ENCODE results near the gene AP3B1. TPM values are rescaled to one million over a fixed set of nuclear protein-coding genes. Genes with fewer than 3 reads are reported as not detected.

AP3B1 gene
- total RNA-seq, 1 donor from 2014 or later, result 49.6 TPM

DNA sequence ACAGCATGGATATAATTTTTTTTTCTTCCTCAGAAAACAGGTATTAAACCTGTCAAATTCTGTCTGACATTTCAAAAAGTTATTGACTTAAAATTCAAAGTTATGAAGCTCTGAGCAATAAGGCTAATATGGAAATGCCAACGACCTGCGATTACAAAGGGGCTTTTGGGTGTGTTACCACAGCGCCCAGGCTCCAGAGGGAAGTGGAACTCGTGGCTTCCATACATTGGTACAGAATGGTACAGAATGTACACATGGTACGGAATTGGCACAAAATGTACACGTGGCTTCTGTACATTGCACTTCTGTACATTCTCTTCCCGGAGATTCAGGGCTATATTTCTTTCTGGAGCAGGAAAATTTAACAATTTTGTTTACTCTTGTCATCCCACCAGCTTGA is 293.3 kb downstream of the AP3B1 start:
- intact Hi-C loops (cut with DNase I), result no loop called here
- Histone ChIP-seq H3K9me3 (no peaks in the 10 kb centered on the region), H3K4me3 (no peak overlapping the region), H3K27ac (no peak overlapping the region), H3K36me3 (peaks cover 0 to 6% of the 10 kb centered on the region in 2 donors), H3K27me3 (no peaks in the 10 kb centered on the region), H3K4me1 (peaks cover 4% of the 10 kb centered on the region)
- no peak for DNase-seq (ENCODE audit: extremely low spot score in 2 of 2)
- TF ChIP-seq POLR2AphosphoS5 (IDR thresholded peaks at IDR 0.05; ENCODE audit: insufficient read depth in 1 of 2, low read depth in 1 of 2) (no peak), POLR2A (IDR thresholded peaks at IDR 0.05) (no peak)
- TF ChIP-seq, protein P1, sequence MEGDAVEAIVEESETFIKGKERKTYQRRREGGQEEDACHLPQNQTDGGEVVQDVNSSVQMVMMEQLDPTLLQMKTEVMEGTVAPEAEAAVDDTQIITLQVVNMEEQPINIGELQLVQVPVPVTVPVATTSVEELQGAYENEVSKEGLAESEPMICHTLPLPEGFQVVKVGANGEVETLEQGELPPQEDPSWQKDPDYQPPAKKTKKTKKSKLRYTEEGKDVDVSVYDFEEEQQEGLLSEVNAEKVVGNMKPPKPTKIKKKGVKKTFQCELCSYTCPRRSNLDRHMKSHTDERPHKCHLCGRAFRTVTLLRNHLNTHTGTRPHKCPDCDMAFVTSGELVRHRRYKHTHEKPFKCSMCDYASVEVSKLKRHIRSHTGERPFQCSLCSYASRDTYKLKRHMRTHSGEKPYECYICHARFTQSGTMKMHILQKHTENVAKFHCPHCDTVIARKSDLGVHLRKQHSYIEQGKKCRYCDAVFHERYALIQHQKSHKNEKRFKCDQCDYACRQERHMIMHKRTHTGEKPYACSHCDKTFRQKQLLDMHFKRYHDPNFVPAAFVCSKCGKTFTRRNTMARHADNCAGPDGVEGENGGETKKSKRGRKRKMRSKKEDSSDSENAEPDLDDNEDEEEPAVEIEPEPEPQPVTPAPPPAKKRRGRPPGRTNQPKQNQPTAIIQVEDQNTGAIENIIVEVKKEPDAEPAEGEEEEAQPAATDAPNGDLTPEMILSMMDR (IDR thresholded peaks at IDR 0.05), result no peak

DNA sequence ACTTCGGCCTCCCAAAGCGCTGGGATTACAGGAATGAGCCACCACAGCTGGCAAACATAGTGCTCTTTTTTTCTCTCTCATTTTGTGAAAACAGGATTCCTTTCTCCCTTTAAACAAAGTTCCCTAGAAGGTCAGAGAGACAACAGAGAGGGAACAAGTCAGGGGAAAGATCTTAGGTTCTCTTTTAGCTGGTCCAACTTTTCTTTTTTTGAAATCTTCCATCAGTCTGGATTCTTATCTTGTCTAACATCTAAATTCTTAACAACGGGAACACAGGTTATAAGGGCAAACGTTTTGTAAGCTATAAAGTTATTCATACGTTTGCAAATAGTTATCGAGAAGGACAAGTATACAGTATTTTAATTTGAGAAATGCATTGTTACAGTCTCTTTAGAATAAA is 294.3 kb downstream of the AP3B1 start:
- H3K4me1 ChIP-seq, result peaks cover 14% of the 10 kb centered on the region
- H3K36me3 ChIP-seq, result peaks cover 0 to 6% of the 10 kb centered on the region in 2 donors
- intact Hi-C loops (cut with DNase I), result no loop called here
- H3K9me3 ChIP-seq, result no peaks in the 10 kb centered on the region
- no peak overlapping the region for H3K4me3 ChIP-seq
- H3K27ac ChIP-seq, result no peak overlapping the region
- no peaks in the 10 kb centered on the region for H3K27me3 ChIP-seq
- DNase-seq (ENCODE audit: extremely low spot score in 2 of 2), result no peak
- TF ChIP-seq, protein P1 (IDR thresholded peaks at IDR 0.05), result no peak
- TF ChIP-seq POLR2A (IDR thresholded peaks at IDR 0.05), result no peak
- no peak for TF ChIP-seq POLR2AphosphoS5 (IDR thresholded peaks at IDR 0.05; ENCODE audit: insufficient read depth in 1 of 2, low read depth in 1 of 2)

DNA sequence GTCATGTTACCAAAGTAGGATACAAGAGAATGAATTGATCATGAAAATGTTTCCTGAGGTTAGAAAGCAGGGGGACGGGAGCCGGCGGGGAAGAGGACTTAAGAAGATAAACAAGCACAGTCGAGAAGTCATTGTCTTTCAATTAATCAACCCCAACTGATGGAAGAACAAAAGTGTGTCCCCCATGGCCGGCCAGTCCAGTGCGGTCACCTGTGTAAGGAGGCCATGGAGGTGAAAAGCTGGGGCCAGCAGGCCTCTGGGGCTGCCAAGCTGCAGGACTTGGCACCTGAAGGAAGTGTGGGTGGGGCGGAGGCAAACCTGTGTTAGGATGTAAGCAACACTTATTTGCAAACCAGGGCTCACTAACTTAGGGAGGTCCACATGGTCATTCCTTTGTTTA is 295.1 kb downstream of the AP3B1 start:
- TF ChIP-seq POLR2AphosphoS5 (IDR thresholded peaks at IDR 0.05; ENCODE audit: insufficient read depth in 1 of 2, low read depth in 1 of 2) (no peak), POLR2A (IDR thresholded peaks at IDR 0.05) (no peak)
- DNase-seq (ENCODE audit: extremely low spot score in 2 of 2), result no peak
- H3K27me3 ChIP-seq, result no peaks in the 10 kb centered on the region
- peaks cover 0 to 6% of the 10 kb centered on the region in 2 donors for H3K36me3 ChIP-seq
- H3K9me3 ChIP-seq, result no peaks in the 10 kb centered on the region
- no peak overlapping the region for H3K27ac ChIP-seq
- peaks cover 17% of the 10 kb centered on the region for H3K4me1 ChIP-seq
- intact Hi-C loops (cut with DNase I), result no loop called here
- H3K4me3 ChIP-seq, result no peak overlapping the region

DNA sequence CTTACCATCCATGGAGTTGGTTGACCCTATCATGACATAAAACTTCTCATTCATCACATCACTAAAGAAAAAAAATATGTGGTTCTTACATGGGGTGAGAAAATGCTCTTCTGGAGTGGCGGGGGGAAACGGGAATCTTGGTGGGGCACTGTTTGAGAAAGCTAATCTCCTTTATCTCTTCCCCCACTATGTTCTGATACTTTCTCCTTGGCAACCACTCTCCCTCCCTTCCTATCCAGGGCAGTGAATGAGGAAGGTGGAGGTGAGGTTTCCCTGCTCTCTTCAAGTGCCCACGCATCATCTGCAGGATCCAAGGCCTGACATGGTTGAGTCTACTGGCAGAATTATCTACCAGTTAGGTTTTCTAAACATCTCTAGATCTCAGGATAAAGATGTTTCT is 297.6 kb downstream of the AP3B1 start:
- H3K36me3 ChIP-seq, result peaks cover 0 to 6% of the 10 kb centered on the region in 2 donors
- no peak for DNase-seq (ENCODE audit: extremely low spot score in 2 of 2)
- no peaks in the 10 kb centered on the region for H3K9me3 ChIP-seq
- intact Hi-C loops (cut with DNase I), result no loop called here
- peaks cover 17% of the 10 kb centered on the region for H3K4me1 ChIP-seq
- no peak for TF ChIP-seq POLR2AphosphoS5 (IDR thresholded peaks at IDR 0.05; ENCODE audit: insufficient read depth in 1 of 2, low read depth in 1 of 2)
- TF ChIP-seq, protein P1 (IDR thresholded peaks at IDR 0.05), result no peak
- TF ChIP-seq POLR2A (IDR thresholded peaks at IDR 0.05), result no peak
- no peak overlapping the region for H3K4me3 ChIP-seq
- no peaks in the 10 kb centered on the region for H3K27me3 ChIP-seq
- H3K27ac ChIP-seq, result no peak overlapping the region

DNA sequence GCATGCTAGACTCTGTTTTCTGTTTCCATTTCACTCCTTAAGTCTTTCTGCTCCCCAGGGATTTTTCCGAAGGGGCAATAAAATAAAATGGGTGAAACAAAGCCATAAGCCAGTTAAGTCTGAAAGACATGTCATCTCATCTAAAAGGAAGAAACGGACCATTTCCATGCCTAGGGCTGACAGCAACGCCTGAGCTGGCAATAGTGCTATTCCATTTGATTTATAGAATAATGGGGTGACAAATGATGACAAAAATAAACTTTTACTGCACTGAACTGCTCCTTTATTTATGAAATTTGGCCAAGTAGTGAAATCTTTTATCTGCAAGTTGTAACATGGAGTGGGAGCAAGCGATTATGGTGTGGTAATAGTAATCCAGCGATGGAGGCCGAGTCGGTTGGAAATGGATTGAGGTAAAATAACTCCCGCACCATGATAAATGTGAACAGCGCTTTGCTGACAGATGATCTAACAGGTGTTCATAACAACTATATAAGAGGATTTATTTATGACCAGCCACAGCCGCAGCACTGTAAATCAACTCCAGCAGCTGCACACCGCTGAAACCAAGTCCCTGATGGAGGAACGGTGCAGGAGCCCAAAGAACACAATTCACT is 298.6 kb downstream of the AP3B1 start:
- DNase-seq (ENCODE audit: extremely low spot score in 2 of 2), result no peak
- H3K36me3 ChIP-seq, result peaks cover 0 to 6% of the 10 kb centered on the region in 2 donors
- TF ChIP-seq POLR2AphosphoS5 (IDR thresholded peaks at IDR 0.05; ENCODE audit: insufficient read depth in 1 of 2, low read depth in 1 of 2) (no peak), POLR2A (IDR thresholded peaks at IDR 0.05) (no peak)
- TF ChIP-seq, protein P1 (IDR thresholded peaks at IDR 0.05), result no peak
- no peaks in the 10 kb centered on the region for H3K27me3 ChIP-seq
- peaks cover 17% of the 10 kb centered on the region for H3K4me1 ChIP-seq
- intact Hi-C loops (cut with DNase I), result no loop called here
- no peaks in the 10 kb centered on the region for H3K9me3 ChIP-seq
- H3K27ac ChIP-seq, result no peak overlapping the region
- no peak overlapping the region for H3K4me3 ChIP-seq
